ENCODE data around the gene TMEM161B. TPM values are rescaled to one million over a fixed set of nuclear protein-coding genes. Genes with fewer than 3 reads are reported as not detected.

Gene TMEM161B
- total and polyA plus RNA-seq, 2 of the 13 experiments (the other 11 are each of a cell fraction or from before 2014, with no cell fraction given): 15.0 to 22.1 TPM

DNA sequence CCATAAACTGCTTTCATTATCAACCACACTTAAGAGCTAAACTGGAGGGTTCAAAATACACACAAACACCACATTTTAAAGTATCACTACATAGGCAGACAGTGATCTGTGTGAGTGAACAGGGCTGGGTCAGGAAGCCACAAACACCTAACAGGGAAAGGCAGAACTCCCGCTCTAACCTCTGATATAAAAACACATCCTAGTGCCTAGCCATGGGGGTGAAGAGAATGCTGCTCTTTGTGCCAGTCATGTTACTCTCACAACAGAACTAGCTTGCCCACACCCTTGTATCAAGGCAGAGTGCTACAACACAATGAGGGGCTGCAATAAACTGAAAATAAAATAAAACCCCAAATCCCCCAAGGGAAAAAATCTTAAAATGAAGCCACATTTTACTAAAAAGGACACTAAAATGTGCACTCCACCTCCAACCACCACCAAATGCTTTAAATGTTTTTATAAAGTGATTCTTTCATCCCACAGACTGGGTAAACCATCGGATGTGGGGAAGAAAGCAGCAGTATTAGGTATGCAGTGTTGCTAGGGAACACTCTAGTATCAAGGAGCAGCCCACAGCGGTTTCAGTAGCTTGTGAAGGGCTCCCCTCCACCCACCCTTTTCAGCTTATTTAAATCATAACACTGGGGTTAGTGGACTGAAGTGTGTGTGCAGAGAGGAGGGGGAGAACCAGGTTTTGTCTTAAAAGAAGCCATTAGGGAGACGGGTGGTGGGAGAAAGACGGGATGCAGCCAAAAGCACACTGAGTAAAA, 64.5 kb downstream of the TMEM161B start (continued):
- TF ChIP-seq FOXP1 (IDR thresholded peaks at IDR 0.05) (no peak), FOXP1 (CRISPR knock-in tag; IDR thresholded peaks at IDR 0.05) (no peak), TAF15 (IDR thresholded peaks at IDR 0.05; ENCODE audit: low read depth, low read length, poor library complexity, severe bottlenecking) (no peak), ZNF230 (CRISPR knock-in tag; IDR thresholded peaks at IDR 0.05) (no peak)

DNA sequence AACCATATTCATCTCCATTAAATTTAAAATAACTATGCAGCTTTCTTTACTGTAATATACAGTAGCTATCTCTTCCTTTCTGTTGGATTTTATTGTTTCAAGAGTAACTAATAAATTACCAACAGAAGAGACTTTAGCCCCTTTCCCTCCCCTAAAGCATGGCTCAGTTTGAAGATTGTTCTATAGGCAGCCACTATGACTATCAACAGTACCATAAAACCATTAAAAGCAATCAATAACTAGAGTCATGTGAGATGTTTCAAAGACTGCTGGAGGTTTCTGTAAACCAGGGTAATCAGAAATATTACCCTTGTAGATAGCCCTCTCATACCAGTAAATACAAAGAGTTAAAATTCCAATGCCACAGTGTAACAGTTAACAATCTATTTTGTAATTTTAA, 73.0 kb downstream of the TMEM161B start:
- in situ Hi-C loops (cut with HindIII; ENCODE audit: extremely low pct_ligation_motif_present, low pct_unique_long_range_greater_than_20kb) (no loop called here), intact Hi-C loops (cut with micrococcal nuclease; ENCODE audit: unreplicated experiment) (no loop called here)
- no peaks in the 10 kb centered on the region for H4K20me1 ChIP-seq (ENCODE audit: insufficient read depth, low read length)
- no peak for ATAC-seq
- H3K27me3 ChIP-seq (ENCODE audit: control insufficient read depth in 1 of 2, insufficient read depth in 2 of 2, low read length in 2 of 2): no peaks in the 10 kb centered on the region
- BruUV-seq (replicated peaks): no TSS peak
- no peaks in the 10 kb centered on the region for H3K9me3 ChIP-seq (ENCODE audit: low read length)
- no peak overlapping the region for H2AFZ ChIP-seq (ENCODE audit: low read length)
- ChIA-PET CTCF (ENCODE audit: low intra/inter-chr PET ratio, low total read pairs) (no interaction called here), POLR2A (no interaction called here)
- H3K27ac ChIP-seq (ENCODE audit: extremely low read length, insufficient read depth, low read length): no peak overlapping the region
- DNase-seq (ENCODE audit: low spot score): no peak
- H3K36me3 ChIP-seq (replicated peaks in 1 of 2; ENCODE audit: control insufficient read depth in 1 of 2, insufficient read depth in 2 of 2, low read length in 2 of 2): peaks cover 3 to 8% of the 10 kb centered on the region in 2 experiments; a peak in 4 of 5 replicates
- H3K4me1 ChIP-seq (ENCODE audit: insufficient read depth, low read length): no peaks in the 10 kb centered on the region
- H3K9ac ChIP-seq (ENCODE audit: insufficient read depth, low read depth, low read length): no peak overlapping the region
- no peak for FAIRE-seq
- no peaks in the 10 kb centered on the region for H3K79me2 ChIP-seq (ENCODE audit: insufficient read depth, low read length)
- no peak overlapping the region for H3K4me3 ChIP-seq (replicated peaks in 1 of 3; ENCODE audit: insufficient read depth in 1 of 3, low read depth in 2 of 3, low read length in 3 of 3)
- no peak overlapping the region for H3K4me2 ChIP-seq (ENCODE audit: low read depth, low read length)
- TF ChIP-seq RBM39 (IDR thresholded peaks at IDR 0.05; ENCODE audit: low read depth, low read length, poor library complexity, severe bottlenecking) (no peak), REPIN1 (CRISPR knock-in tag; IDR thresholded peaks at IDR 0.05; ENCODE audit: borderline replicate concordance, low read depth) (no peak), ZNF615 (CRISPR knock-in tag; IDR thresholded peaks at IDR 0.05; ENCODE audit: borderline replicate concordance) (no peak), ASH2L (IDR thresholded peaks at IDR 0.05; ENCODE audit: insufficient read length, low read depth, low read length) (no peak), ZNF776 (CRISPR knock-in tag; IDR thresholded peaks at IDR 0.05) (no peak), ZNF251 (CRISPR knock-in tag; IDR thresholded peaks at IDR 0.05) (no peak), ZNF44 (CRISPR knock-in tag; IDR thresholded peaks at IDR 0.05) (no peak), SPEN (CRISPR knock-in tag; IDR thresholded peaks at IDR 0.05; ENCODE audit: low read depth) (no peak), TBP (CRISPR knock-in tag; IDR thresholded peaks at IDR 0.05) (no peak), ZSCAN12 (CRISPR knock-in tag; IDR thresholded peaks at IDR 0.05) (no peak), ZNF17 (CRISPR knock-in tag; IDR thresholded peaks at IDR 0.05) (no peak), ZNF7 (CRISPR knock-in tag; IDR thresholded peaks at IDR 0.05) (no peak), HMGA1 (CRISPR knock-in tag; conservative IDR thresholded peaks at IDR 0.05) (no peak)
- TF ChIP-seq, protein P1, sequence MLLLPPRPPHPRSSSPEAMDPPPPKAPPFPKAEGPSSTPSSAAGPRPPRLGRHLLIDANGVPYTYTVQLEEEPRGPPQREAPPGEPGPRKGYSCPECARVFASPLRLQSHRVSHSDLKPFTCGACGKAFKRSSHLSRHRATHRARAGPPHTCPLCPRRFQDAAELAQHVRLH (CRISPR knock-in tag; IDR thresholded peaks at IDR 0.05; ENCODE audit: borderline replicate concordance, low read depth): no peak
- TF ChIP-seq, protein P2, sequence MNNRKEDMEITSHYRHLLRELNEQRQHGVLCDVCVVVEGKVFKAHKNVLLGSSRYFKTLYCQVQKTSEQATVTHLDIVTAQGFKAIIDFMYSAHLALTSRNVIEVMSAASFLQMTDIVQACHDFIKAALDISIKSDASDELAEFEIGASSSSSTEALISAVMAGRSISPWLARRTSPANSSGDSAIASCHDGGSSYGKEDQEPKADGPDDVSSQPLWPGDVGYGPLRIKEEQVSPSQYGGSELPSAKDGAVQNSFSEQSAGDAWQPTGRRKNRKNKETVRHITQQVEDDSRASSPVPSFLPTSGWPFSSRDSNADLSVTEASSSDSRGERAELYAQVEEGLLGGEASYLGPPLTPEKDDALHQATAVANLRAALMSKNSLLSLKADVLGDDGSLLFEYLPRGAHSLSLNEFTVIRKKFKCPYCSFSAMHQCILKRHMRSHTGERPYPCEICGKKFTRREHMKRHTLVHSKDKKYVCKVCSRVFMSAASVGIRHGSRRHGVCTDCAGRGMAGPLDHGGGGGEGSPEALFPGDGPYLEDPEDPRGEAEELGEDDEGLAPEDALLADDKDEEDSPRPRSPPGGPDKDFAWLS (CRISPR knock-in tag; IDR thresholded peaks at IDR 0.05; ENCODE audit: borderline replicate concordance): no peak
- TF ChIP-seq, protein P3, sequence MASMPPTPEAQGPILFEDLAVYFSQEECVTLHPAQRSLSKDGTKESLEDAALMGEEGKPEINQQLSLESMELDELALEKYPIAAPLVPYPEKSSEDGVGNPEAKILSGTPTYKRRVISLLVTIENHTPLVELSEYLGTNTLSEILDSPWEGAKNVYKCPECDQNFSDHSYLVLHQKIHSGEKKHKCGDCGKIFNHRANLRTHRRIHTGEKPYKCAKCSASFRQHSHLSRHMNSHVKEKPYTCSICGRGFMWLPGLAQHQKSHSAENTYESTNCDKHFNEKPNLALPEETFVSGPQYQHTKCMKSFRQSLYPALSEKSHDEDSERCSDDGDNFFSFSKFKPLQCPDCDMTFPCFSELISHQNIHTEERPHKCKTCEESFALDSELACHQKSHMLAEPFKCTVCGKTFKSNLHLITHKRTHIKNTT (CRISPR knock-in tag; IDR thresholded peaks at IDR 0.05): no peak
- TF ChIP-seq, protein P4, sequence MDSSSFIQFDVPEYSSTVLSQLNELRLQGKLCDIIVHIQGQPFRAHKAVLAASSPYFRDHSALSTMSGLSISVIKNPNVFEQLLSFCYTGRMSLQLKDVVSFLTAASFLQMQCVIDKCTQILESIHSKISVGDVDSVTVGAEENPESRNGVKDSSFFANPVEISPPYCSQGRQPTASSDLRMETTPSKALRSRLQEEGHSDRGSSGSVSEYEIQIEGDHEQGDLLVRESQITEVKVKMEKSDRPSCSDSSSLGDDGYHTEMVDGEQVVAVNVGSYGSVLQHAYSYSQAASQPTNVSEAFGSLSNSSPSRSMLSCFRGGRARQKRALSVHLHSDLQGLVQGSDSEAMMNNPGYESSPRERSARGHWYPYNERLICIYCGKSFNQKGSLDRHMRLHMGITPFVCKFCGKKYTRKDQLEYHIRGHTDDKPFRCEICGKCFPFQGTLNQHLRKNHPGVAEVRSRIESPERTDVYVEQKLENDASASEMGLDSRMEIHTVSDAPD (CRISPR knock-in tag; IDR thresholded peaks at IDR 0.05): no peak

Data from HepG2 (cell line).